ENCODE results near the gene CYP3A7. TPM values are rescaled to one million over a fixed set of nuclear protein-coding genes. Genes with fewer than 3 reads are reported as not detected.
"Not testable (repeated sequence)": the region's sequence is repeated elsewhere in the genome, so short reads cannot be mapped to it uniquely, and the experiment has no call there.

CYP3A7 gene
- total RNA-seq, 1 donor from 2014 or later, result 0.12 TPM

- no peak overlapping the region for H3K4me3 ChIP-seq (ENCODE audit: low read depth, low read length)
- no peak for TF ChIP-seq CTCF (conservative IDR thresholded peaks at IDR 0.05; ENCODE audit: low read depth, low read length)
- no peak for DNase-seq (ENCODE audit: low read depth)
Observed at GRCh38 chr7:99755085-99755484, 20.1 kb upstream of the CYP3A7 start.

- DNase-seq (ENCODE audit: low read depth), result no peak
- no peak for TF ChIP-seq CTCF (conservative IDR thresholded peaks at IDR 0.05; ENCODE audit: low read depth, low read length)
- no peak overlapping the region for H3K4me3 ChIP-seq (ENCODE audit: low read depth, low read length)
Observed at GRCh38 chr7:99752356-99752755, 17.4 kb upstream of the CYP3A7 start.

DNA sequence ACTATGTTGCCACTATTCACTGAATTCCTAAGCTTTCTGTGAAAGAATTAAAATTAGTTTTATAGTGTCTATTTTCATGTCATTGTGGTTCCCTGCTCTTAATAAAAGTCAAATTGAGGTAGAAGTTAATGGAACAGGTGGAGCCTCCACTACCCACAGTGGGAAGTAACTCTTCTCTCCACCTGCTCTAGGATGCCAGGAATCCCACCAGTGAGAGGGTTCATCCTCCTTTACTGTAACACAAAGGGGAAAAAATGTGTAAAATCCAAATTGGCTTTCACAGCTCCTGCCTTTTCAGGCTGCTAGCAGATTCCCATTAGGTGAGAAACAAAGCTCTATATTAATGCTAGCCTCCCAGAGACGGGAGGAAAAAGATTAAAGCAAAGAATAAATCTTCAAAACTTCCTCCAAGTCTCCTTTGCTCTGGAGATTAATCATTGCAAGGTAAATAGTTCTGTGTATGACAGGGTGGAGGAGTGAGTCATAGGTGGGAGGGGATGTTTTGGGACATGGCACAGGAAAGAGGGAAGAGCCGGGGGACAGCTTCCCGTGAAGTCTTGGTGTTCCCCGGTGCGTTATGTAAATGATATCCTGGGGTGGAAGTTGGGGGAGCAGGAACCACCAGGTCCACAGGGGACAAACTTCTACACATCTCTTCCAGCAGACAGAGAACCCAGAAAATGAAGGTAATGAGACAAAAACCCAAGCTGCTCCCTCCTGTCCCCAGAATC, 16.5 kb upstream of the CYP3A7 start:
- not testable (repeated sequence) for DNase-seq (ENCODE audit: low read depth); H3K4me3 ChIP-seq (ENCODE audit: low read depth, low read length)

DNA sequence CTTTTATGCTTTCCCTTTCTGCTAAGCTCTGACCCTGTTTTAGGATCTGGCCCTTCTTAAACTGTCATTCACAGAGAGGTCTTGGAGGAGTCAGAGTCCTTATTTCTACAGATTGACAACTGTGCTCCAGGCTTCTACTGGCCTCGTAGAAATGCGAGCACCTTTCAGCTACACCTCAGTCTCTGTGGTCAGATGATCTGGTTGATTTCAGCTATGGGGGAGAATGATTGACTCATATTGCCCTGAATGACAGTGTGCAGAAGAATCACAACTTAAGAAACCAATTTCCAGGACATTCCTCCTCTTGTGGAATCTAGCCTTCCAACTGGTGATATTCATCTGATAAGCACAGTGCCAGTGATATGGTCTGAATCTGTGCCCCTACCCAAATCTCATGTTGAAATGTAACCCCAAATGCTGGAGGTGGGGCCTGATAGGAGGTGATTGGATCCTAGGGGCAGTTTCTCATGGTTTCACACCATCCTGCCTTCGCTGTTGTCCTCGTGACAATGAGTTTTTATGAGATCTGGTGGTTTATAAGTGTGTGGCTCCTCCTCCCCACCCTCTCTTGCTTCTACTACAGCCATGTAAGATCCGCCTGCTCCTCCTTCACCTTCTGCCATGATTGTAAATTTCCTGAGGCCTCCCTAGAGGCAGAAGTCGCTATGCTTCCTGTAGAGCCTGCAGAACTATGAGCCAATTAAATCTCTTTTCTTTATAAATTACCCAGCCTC, 14.0 kb upstream of the CYP3A7 start:
- no peak overlapping the region for H3K4me3 ChIP-seq (ENCODE audit: low read depth, low read length)
- DNase-seq (ENCODE audit: low read depth), result no peak
- no peak for TF ChIP-seq CTCF (conservative IDR thresholded peaks at IDR 0.05; ENCODE audit: low read depth, low read length)

DNA sequence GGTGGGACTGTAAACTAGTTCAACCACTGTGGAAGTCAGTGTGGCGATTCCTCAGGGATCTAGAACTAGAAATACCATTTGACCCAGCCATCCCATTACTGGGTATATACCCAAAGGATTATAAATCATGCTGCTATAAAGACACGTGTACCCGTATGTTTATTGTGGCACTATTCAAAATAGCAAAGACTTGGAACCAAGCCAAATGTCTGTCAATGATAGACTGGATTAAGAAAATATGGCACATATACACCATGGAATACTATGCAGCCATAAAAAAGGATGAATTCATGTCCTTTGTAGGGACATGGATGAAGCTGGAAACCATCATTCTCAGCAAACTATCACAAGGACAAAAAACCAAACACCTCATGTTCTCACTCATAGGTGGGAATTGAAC, 11.9 kb upstream of the CYP3A7 start:
- not testable (repeated sequence) for H3K4me3 ChIP-seq (ENCODE audit: low read depth, low read length); DNase-seq (ENCODE audit: low read depth)

- not testable (repeated sequence) for H3K4me3 ChIP-seq (ENCODE audit: low read depth, low read length); DNase-seq (ENCODE audit: low read depth)
Observed at GRCh38 chr7:99745395-99745794, 10.4 kb upstream of the CYP3A7 start.

DNA sequence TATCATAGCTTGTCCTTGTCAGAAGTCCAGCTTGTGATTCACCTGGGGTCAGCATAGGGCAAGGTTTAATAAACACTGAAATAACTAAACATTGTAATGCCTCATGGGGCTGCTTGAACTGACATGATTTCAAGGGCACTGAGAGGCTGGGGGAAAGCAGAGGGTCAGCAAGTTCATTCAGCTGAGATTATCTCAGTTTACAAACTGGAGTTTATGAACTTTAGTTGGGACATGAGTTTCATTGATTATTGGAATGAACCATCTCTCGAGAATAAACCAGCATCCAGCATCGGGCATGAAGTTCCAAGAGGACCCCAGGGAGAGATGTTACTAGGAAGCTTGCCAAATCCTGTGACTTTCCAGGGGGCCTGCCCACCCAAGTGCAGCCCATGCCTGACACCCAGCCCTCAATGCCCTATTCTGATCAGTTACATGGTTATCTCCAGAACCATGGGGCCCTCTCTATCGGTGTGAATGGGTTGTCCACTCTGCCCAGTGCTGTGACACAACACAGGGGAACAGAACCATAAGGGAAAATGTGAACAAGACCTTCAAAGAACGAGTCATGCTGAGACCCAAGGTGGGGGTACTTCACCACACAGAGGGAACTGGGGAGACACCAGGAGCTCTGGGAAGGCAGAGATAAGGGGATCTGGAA, 7.9 kb upstream of the CYP3A7 start:
- no peak for TF ChIP-seq CTCF (conservative IDR thresholded peaks at IDR 0.05; ENCODE audit: low read depth, low read length)
- H3K4me3 ChIP-seq (ENCODE audit: low read depth, low read length), result no peak overlapping the region
- DNase-seq (ENCODE audit: low read depth), result no peak

DNA sequence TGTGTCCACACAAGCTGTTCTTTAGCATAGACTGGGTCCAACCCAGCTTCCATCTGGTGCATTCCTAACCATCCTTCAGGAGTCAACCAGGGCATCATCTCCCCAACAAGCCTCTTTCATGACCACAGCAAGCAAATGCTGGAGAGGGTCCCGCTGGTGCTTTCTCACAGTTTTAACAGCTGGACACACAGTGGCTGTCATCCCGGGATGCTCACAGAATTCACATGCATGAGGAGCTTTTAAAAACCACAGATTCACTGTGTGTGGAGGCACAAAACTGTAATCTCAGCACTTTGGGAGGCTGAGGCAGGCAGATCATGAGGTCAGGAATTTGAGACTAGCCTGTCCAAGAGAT, 6.4 kb upstream of the CYP3A7 start:
- no peak for TF ChIP-seq CTCF (conservative IDR thresholded peaks at IDR 0.05; ENCODE audit: low read depth, low read length)
- no peak overlapping the region for H3K4me3 ChIP-seq (ENCODE audit: low read depth, low read length)
- DNase-seq (ENCODE audit: low read depth), result no peak
